HepG2 (cell line): ENCODE measurements around the gene AXDND1. TPM values are rescaled to one million over a fixed set of nuclear protein-coding genes. Genes with fewer than 3 reads are reported as not detected.

Source experiments
- ATAC-seq: fragments of 200-7000 bp; cut with Tn5 transposase; 3 replicates; pipeline ENCODE4 v1.9.1; 2020; ENCODE audit warnings: mild to moderate bottlenecking, moderate library complexity
- BruUV-seq: library from RNA; stranded (reverse); fragments of 400-500 nt; replicated peaks from 2 replicates; lab custom pipeline; 2021; lab: Mats Ljungman, UMichigan
- CTCF ChIA-PET: fragments of 300-600 bp; formaldehyde crosslinking; extraction: SDS; loops from one replicate; lab custom pipeline; 2021; ENCODE audit warnings: low total read pairs, inconsistent platforms, low intra/inter-chr PET ratio; lab: Yijun Ruan, JAX
- POLR2A ChIA-PET: fragments of 350-600 bp; sonication (Branson Sonifier 250); formaldehyde crosslinking; loops from one replicate; lab custom pipeline; 2020; ENCODE audit warnings: antibody characterized with exemption, inconsistent platforms; lab: Yijun Ruan, JAX
- DNase-seq: peaks from one replicate; pipeline ENCODE4 v3.0.0-alpha.2; 2015; ENCODE audit warnings: low spot score
- FAIRE-seq: peaks from 3 replicates; lab custom pipeline; 2011; peaks lifted over from hg19 to GRCh38; lab: Jason Lieb, UNC
- H2AFZ ChIP-seq: one replicate; pipeline ENCODE4 v1.6.1; 2011; ENCODE audit warnings: low read length, inconsistent platforms
- H3K27ac ChIP-seq: fragments of 300-600 bp; 3 replicates; pipeline ENCODE4 v1.8.0; 2011; ENCODE audit warnings: mixed run types, mild to moderate bottlenecking, mixed read lengths, low read length, inconsistent platforms; ENCODE audit not compliant: insufficient read depth; ENCODE audit errors: extremely low read length
- H3K27me3 ChIP-seq, 2 experiments: fragments of 200-600 bp in 1 of 2; 2 replicates in 1 of 2; 3 replicates in 1 of 2; pipeline versions ENCODE4 v1.6.0 to v1.8.0; 2011; ENCODE audit warnings: low read length in 2 of 2, mild to moderate bottlenecking in 2 of 2, moderate library complexity in 2 of 2, inconsistent platforms in 1 of 2; ENCODE audit not compliant: insufficient read depth in 2 of 2, control insufficient read depth in 1 of 2
- H3K36me3 ChIP-seq, 2 experiments: fragments of 200-600 bp in 1 of 2; replicated peaks in 1 of 2; 2 replicates in 1 of 2; 3 replicates in 1 of 2; pipeline versions ENCODE4 v1.5.1 to v1.8.0; 2011; ENCODE audit warnings: low read length in 2 of 2, inconsistent platforms in 1 of 2; ENCODE audit not compliant: insufficient read depth in 2 of 2, control insufficient read depth in 1 of 2
- H3K4me1 ChIP-seq: 2 replicates; pipeline ENCODE4 v1.5.1; 2012; ENCODE audit warnings: low read length, inconsistent platforms; ENCODE audit not compliant: insufficient read depth
- H3K4me2 ChIP-seq: 2 replicates; pipeline ENCODE4 v1.6.0; 2011; ENCODE audit warnings: low read depth, low read length, inconsistent platforms
- H3K4me3 ChIP-seq, 3 experiments: fragments of 200-600 bp in 1 of 3; sonication (generic), shearing (Covaris generic) in 1 of 3; replicated peaks in 1 of 3; 2 replicates each; pipeline ENCODE4 v1.5.1; 2011 to 2016; ENCODE audit warnings: low read length in 3 of 3, inconsistent platforms in 2 of 3, low read depth in 2 of 3, mild to moderate bottlenecking in 2 of 3, control low read depth in 1 of 3, mixed read lengths in 1 of 3; ENCODE audit not compliant: insufficient read depth in 1 of 3
- H3K79me2 ChIP-seq: one replicate; pipeline ENCODE4 v1.6.1; 2011; ENCODE audit warnings: low read length, inconsistent platforms; ENCODE audit not compliant: insufficient read depth
- H3K9ac ChIP-seq: 2 replicates; pipeline ENCODE4 v1.6.0; 2011; ENCODE audit warnings: mild to moderate bottlenecking, low read depth, low read length, inconsistent platforms; ENCODE audit not compliant: insufficient read depth
- H3K9me3 ChIP-seq: 2 replicates; pipeline ENCODE4 v1.5.1; 2012; ENCODE audit warnings: mild to moderate bottlenecking, low read length
- H4K20me1 ChIP-seq: 2 replicates; pipeline ENCODE4 v1.6.0; 2011; ENCODE audit warnings: inconsistent platforms, mild to moderate bottlenecking, low read length, moderate library complexity; ENCODE audit not compliant: insufficient read depth
- ATF7 ChIP-seq, 2 experiments: fragments of 450-650 bp in 1 of 2; sonication (generic) in 1 of 2; formaldehyde crosslinking in 1 of 2; IDR thresholded peaks; 2 replicates each; pipeline versions ENCODE4 v1.4.0 to v1.6.1; 2016 to 2020; ENCODE audit warnings: antibody characterized with exemption in 1 of 2, mild to moderate bottlenecking in 1 of 2, missing genetic modification reagents in 1 of 2
- CBX1 ChIP-seq: IDR thresholded peaks from one replicate; pipeline ENCODE4 v1.6.1; 2016; ENCODE audit warnings: antibody characterized with exemption, low read depth
- FOXA1 ChIP-seq, 2 experiments: fragments of 450-650 bp in 1 of 2; sonication (generic) in 1 of 2; formaldehyde crosslinking in 1 of 2; IDR thresholded peaks; 2 replicates each; pipeline versions ENCODE4 v1.4.0 to v1.6.1; 2016 to 2020; ENCODE audit warnings: missing genetic modification reagents in 1 of 2
- HBP1 ChIP-seq: IDR thresholded peaks from 2 replicates; pipeline ENCODE4 v1.6.1; 2016; ENCODE audit warnings: low read depth, control low read depth
- HNF4G ChIP-seq, 2 experiments: sonication (generic) in 1 of 2; formaldehyde crosslinking in 1 of 2; IDR thresholded peaks; 2 replicates each; pipeline versions ENCODE4 v1.4.0 to v1.6.1; 2011 to 2020; ENCODE audit warnings: borderline replicate concordance in 2 of 2, low read depth in 2 of 2, mild to moderate bottlenecking in 2 of 2, low read length in 1 of 2, missing genetic modification reagents in 1 of 2, moderate library complexity in 1 of 2
- HOXA9 ChIP-seq: sonication (generic); formaldehyde crosslinking; IDR thresholded peaks from 2 replicates; pipeline ENCODE4 v1.8.1; 2022; ENCODE audit warnings: missing genetic modification reagents, mild to moderate bottlenecking, moderate library complexity, borderline replicate concordance
- KDM5B ChIP-seq: sonication (generic); formaldehyde crosslinking; IDR thresholded peaks from 2 replicates; pipeline ENCODE4 v1.4.0; 2020; ENCODE audit warnings: missing genetic modification reagents, mild to moderate bottlenecking, borderline replicate concordance
- MBD4 ChIP-seq: IDR thresholded peaks from 2 replicates; pipeline ENCODE4 v1.6.1; 2012; ENCODE audit warnings: low read length, inconsistent platforms, borderline replicate concordance
- MIER3 ChIP-seq: IDR thresholded peaks from 2 replicates; pipeline ENCODE4 v1.6.1; 2016; ENCODE audit warnings: missing compliant biosample characterization, borderline replicate concordance
- NPAS2 ChIP-seq: sonication (generic); formaldehyde crosslinking; IDR thresholded peaks from 2 replicates; pipeline ENCODE4 v1.8.0; 2022; ENCODE audit warnings: mild to moderate bottlenecking, missing genetic modification reagents, borderline replicate concordance
- PTBP1 ChIP-seq: fragments of 200-400 bp; formaldehyde crosslinking; IDR thresholded peaks from 2 replicates; pipeline ENCODE4 v1.6.1; 2018; ENCODE audit warnings: low read length, low read depth; ENCODE audit not compliant: poor library complexity, severe bottlenecking
- STAG1 ChIP-seq: sonication (generic); formaldehyde crosslinking; IDR thresholded peaks from 2 replicates; pipeline ENCODE4 v1.4.0; 2020; ENCODE audit warnings: missing genetic modification reagents
- ZMYM2 ChIP-seq: sonication (generic); formaldehyde crosslinking; IDR thresholded peaks from 2 replicates; pipeline ENCODE4 v1.8.0; 2022; ENCODE audit warnings: mild to moderate bottlenecking, missing genetic modification reagents
- ZNF432 ChIP-seq: sonication (generic); formaldehyde crosslinking; IDR thresholded peaks from 2 replicates; pipeline ENCODE4 v1.5.0; 2020; ENCODE audit warnings: missing genetic modification reagents, mild to moderate bottlenecking, borderline replicate concordance
- ZNF496 ChIP-seq: sonication (generic); formaldehyde crosslinking; IDR thresholded peaks from 2 replicates; pipeline ENCODE4 v1.8.1; 2023; ENCODE audit warnings: mild to moderate bottlenecking, moderate library complexity, missing genetic modification reagents; ENCODE audit not compliant: insufficient replicate concordance
- ZNF619 ChIP-seq: sonication (generic); formaldehyde crosslinking; IDR thresholded peaks from 2 replicates; pipeline ENCODE4 v1.4.0; 2020; ENCODE audit warnings: mild to moderate bottlenecking, missing genetic modification reagents
- in situ Hi-C: cut with HindIII; loops from 2 replicates; pipeline ENCODE4 v1.10.0; 2017; ENCODE audit warnings: low pct_unique_long_range_greater_than_20kb; ENCODE audit not compliant: extremely low pct_ligation_motif_present
- intact Hi-C: fragments of 100-400 bp; cut with micrococcal nuclease; formaldehyde crosslinking; loops from one replicate; pipeline ENCODE4 v1.10.0; 2022; ENCODE audit not compliant: unreplicated experiment
- polyA plus RNA-seq, 8 experiments: library from polyadenylated mRNA; depleted of rRNA in 3 of 8; stranded (reverse) in 7 of 8; unstranded in 1 of 8; fragments of >200 nt; fragmentation: Illumina TruSeq in 4 of 8; extraction: Trizol in 4 of 8; gene quantifications; 2 replicates each; pipeline versions ENCODE4 v1.2.1 to v1.2.3, GENCODE V29; 2011 to 2016; ENCODE audit warnings: low read depth in 4 of 8, missing spikeins in 1 of 8, mixed read lengths in 1 of 8; ENCODE audit not compliant: insufficient read depth in 1 of 8
- total RNA-seq, 5 experiments: library from RNA; depleted of rRNA; stranded (reverse); fragments of >200 nt; fragmentation: Illumina TruSeq; extraction: Trizol; gene quantifications; 2 replicates each; pipeline ENCODE4 v1.2.3, GENCODE V29; 2016; ENCODE audit warnings: low read depth in 1 of 5
- TF ChIP-seq, protein P1 (sequence below): fragments of 450-650 bp; IDR thresholded peaks from 2 replicates; pipeline ENCODE4 v1.6.1; 2017; ENCODE audit warnings: mild to moderate bottlenecking
- TF ChIP-seq, protein P2 (sequence below): sonication (generic); formaldehyde crosslinking; IDR thresholded peaks from 2 replicates; pipeline ENCODE4 v1.8.0; 2022; ENCODE audit warnings: missing genetic modification reagents, mild to moderate bottlenecking, moderate library complexity, borderline replicate concordance

Gene AXDND1
- total and polyA plus RNA-seq, 2 of the 13 experiments (the other 11 are each of a cell fraction or from before 2014, with no cell fraction given) = 0.15 to 0.40 TPM

DNA sequence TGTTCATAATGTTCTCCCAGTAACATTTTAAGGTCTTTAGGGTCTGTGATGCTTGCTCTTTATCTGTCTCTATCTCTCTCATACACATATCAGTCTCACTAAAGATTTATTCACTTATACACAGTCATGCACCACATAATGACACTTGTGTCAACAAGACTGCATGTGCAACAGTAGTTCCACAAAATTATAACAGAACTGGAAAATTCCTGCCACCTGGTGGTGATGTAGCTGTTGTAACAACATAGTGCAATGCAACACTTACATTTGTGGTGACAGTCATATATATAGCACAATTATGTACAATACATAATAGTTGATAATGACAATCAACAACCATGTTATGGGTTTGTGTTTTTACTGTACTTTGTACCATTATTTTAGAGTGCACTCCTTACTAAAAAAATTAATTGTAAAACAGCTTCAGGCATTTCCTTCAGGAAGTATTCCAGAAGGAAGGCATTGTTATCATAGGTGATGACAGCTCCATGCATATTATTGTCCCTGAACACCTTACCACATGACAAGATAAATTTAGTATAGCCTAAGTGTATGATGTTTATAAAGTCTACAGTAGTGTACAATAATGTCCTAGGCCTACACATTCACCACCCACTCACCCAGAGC, 234.0 kb downstream of the AXDND1 start:
- CTCF ChIA-PET = no interaction called here
- peak; percentile 48 for DNase-seq
- FAIRE-seq = peak; percentile 56
- intact Hi-C loops (no loop called here), in situ Hi-C loops (loop anchor here (25.0 kb wide), 1 partner anchor 337 kb away; no protein-coding TSS in a partner anchor)
- Histone ChIP-seq H3K27ac (no peak overlapping the region), H3K4me1 (no peaks in the 10 kb centered on the region), H3K79me2 (no peaks in the 10 kb centered on the region), H4K20me1 (no peaks in the 10 kb centered on the region), H3K9me3 (no peaks in the 10 kb centered on the region), H3K27me3 (no peaks in the 10 kb centered on the region; a peak in 1 of 5 replicates), H2AFZ (no peak overlapping the region), H3K4me3 (no peak overlapping the region), H3K4me2 (no peak overlapping the region), H3K36me3 (no peaks in the 10 kb centered on the region), H3K9ac (no peak overlapping the region)
- POLR2A ChIA-PET = no interaction called here
- no TSS peak for BruUV-seq
- peak; percentile 82 for ATAC-seq
- no peak for TF ChIP-seq MIER3 (CRISPR knock-in tag)
- no peak for TF ChIP-seq MBD4
- TF ChIP-seq HBP1 (CRISPR knock-in tag) = no peak
- TF ChIP-seq FOXA1 (IDR thresholded peaks at IDR 0.05) = no peak
- peak; percentile 90 for TF ChIP-seq FOXA1 (CRISPR knock-in tag; IDR thresholded peaks at IDR 0.05)
- no peak for TF ChIP-seq HOXA9 (CRISPR knock-in tag)
- TF ChIP-seq ZNF619 (CRISPR knock-in tag) = no peak
- no peak for TF ChIP-seq NPAS2 (CRISPR knock-in tag)
- TF ChIP-seq KDM5B (CRISPR knock-in tag) = no peak
- TF ChIP-seq PTBP1 = no peak
- TF ChIP-seq, protein P1, sequence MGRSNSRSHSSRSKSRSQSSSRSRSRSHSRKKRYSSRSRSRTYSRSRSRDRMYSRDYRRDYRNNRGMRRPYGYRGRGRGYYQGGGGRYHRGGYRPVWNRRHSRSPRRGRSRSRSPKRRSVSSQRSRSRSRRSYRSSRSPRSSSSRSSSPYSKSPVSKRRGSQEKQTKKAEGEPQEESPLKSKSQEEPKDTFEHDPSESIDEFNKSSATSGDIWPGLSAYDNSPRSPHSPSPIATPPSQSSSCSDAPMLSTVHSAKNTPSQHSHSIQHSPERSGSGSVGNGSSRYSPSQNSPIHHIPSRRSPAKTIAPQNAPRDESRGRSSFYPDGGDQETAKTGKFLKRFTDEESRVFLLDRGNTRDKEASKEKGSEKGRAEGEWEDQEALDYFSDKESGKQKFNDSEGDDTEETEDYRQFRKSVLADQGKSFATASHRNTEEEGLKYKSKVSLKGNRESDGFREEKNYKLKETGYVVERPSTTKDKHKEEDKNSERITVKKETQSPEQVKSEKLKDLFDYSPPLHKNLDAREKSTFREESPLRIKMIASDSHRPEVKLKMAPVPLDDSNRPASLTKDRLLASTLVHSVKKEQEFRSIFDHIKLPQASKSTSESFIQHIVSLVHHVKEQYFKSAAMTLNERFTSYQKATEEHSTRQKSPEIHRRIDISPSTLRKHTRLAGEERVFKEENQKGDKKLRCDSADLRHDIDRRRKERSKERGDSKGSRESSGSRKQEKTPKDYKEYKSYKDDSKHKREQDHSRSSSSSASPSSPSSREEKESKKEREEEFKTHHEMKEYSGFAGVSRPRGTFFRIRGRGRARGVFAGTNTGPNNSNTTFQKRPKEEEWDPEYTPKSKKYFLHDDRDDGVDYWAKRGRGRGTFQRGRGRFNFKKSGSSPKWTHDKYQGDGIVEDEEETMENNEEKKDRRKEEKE = no peak
- TF ChIP-seq ZNF496 = no peak
- no peak for TF ChIP-seq ZNF432 (CRISPR knock-in tag)
- TF ChIP-seq, protein P2, sequence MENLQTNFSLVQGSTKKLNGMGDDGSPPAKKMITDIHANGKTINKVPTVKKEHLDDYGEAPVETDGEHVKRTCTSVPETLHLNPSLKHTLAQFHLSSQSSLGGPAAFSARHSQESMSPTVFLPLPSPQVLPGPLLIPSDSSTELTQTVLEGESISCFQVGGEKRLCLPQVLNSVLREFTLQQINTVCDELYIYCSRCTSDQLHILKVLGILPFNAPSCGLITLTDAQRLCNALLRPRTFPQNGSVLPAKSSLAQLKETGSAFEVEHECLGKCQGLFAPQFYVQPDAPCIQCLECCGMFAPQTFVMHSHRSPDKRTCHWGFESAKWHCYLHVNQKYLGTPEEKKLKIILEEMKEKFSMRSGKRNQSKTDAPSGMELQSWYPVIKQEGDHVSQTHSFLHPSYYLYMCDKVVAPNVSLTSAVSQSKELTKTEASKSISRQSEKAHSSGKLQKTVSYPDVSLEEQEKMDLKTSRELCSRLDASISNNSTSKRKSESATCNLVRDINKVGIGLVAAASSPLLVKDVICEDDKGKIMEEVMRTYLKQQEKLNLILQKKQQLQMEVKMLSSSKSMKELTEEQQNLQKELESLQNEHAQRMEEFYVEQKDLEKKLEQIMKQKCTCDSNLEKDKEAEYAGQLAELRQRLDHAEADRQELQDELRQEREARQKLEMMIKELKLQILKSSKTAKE = no peak
- TF ChIP-seq CBX1 = no peak
- no peak for TF ChIP-seq HNF4G (IDR thresholded peaks at IDR 0.05; ENCODE audit: borderline replicate concordance, low read depth, low read length)
- TF ChIP-seq HNF4G (CRISPR knock-in tag; IDR thresholded peaks at IDR 0.05; ENCODE audit: borderline replicate concordance, low read depth) = no peak
- peak; percentile 57 for TF ChIP-seq STAG1 (CRISPR knock-in tag)
- no peak for TF ChIP-seq ATF7 (IDR thresholded peaks at IDR 0.05)
- TF ChIP-seq ATF7 (CRISPR knock-in tag; IDR thresholded peaks at IDR 0.05) = no peak
- no peak for TF ChIP-seq ZMYM2 (CRISPR knock-in tag)
